Neural cell (in vitro differentiated cells): ENCODE measurements around the gene HECW1.

ENCODE experiments used
- CTCF ChIP-seq: fragments of 450-650 bp; IDR thresholded peaks from 2 replicates; pipeline ENCODE4 v1.5.1; 2014; ENCODE audit warnings: antibody characterized with exemption, mild to moderate bottlenecking, moderate library complexity; ENCODE audit not compliant: poor library complexity, severe bottlenecking
- REST ChIP-seq: IDR thresholded peaks from 2 replicates; pipeline ENCODE4 v1.6.1; 2012; ENCODE audit warnings: borderline replicate concordance

- TF ChIP-seq CTCF = no peak
- TF ChIP-seq REST = no peak
These were observed 369.6 kb downstream of the HECW1 start for GRCh38 chr7:43481902-43482678.
